GM10248 (cell line): ENCODE results near the gene TIMM17A.

ENCODE experiments used
- CTCF ChIA-PET: fragments of 300-600 bp; sonication (Branson Sonifier 250); formaldehyde crosslinking; extraction: SDS; loops from one replicate; lab custom pipeline; 2021; ENCODE audit warnings: antibody characterized with exemption; lab: Yijun Ruan, JAX
- POLR2A ChIA-PET: fragments of 350-650 bp; sonication (Branson Sonifier 250); formaldehyde crosslinking; extraction: SDS; loops from one replicate; lab custom pipeline; 2020; ENCODE audit warnings: antibody characterized with exemption; lab: Yijun Ruan, JAX
- DNase-seq: peaks from one replicate; pipeline ENCODE4 v3.0.0; 2012; ENCODE audit errors: extremely low spot score
- TF ChIP-seq, protein P1 (sequence below): IDR thresholded peaks from 2 replicates; pipeline ENCODE4 v1.5.1; 2012; ENCODE audit warnings: mild to moderate bottlenecking, low read depth; ENCODE audit errors: extremely low read depth, missing control alignments, control extremely low read depth

TIMM17A gene

DNA sequence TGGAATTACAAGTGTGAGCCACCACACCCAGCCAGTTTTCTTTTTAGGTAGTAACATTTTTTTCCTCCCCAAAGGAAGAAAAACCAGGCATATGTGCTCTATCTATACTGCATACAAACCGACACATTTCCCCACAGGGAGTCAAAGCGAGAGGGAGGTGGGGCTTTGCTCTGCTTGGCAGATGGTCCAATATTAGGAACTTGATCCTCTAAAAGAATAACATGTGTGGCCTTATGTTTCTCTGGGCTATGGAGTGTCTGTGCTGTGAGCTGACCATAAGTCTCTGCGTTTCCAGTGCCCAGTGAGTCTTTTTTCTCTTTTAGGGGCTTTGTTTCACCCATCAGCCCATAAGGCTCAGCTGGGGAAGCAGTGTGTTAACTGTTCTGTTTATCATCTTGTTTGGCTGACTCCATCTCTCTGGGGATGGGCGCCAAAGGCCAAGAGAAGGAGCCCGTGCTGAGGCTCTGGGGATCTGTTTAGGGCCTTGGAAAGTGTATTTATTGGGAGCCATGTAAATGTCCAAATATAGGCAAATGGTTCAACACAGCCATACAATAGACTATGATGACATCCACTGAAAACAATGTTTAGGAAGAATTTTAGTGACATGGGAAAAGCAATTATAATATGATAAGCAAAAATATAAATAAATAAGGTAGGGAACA is 29.2 kb upstream of the TIMM17A start:
- POLR2A ChIA-PET = no interaction called here
- CTCF ChIA-PET = no interaction called here
- TF ChIP-seq, protein P1, sequence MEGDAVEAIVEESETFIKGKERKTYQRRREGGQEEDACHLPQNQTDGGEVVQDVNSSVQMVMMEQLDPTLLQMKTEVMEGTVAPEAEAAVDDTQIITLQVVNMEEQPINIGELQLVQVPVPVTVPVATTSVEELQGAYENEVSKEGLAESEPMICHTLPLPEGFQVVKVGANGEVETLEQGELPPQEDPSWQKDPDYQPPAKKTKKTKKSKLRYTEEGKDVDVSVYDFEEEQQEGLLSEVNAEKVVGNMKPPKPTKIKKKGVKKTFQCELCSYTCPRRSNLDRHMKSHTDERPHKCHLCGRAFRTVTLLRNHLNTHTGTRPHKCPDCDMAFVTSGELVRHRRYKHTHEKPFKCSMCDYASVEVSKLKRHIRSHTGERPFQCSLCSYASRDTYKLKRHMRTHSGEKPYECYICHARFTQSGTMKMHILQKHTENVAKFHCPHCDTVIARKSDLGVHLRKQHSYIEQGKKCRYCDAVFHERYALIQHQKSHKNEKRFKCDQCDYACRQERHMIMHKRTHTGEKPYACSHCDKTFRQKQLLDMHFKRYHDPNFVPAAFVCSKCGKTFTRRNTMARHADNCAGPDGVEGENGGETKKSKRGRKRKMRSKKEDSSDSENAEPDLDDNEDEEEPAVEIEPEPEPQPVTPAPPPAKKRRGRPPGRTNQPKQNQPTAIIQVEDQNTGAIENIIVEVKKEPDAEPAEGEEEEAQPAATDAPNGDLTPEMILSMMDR = no peak
- no peak for DNase-seq

DNA sequence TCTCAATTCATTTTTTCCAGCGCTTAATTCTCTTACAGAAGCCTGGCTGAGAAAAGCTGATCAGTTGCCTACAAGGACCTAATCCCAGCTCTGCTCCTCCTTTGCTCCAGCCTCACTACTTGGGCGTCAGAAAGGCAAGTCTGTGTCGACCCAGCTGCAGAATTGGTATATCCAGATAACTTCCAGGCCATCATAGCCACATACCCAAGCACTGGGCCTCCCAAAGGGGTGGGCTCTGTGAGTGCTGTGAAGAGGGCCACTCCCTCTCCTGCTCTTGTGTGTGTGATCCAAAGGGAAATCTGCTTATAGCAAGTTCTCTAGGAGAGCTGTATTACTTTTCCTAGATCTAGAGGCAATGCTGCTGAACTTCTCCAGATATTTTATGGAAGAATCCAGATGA is 27.0 kb upstream of the TIMM17A start:
- POLR2A ChIA-PET = no interaction called here
- DNase-seq = no peak
- CTCF ChIA-PET = interaction anchor here (0.9 kb wide), 1 partner anchor 15 kb away, joined by 3 read pairs; no protein-coding TSS in a partner anchor
- TF ChIP-seq, protein P1 = no peak

GRCh38 chr1:201930137-201930536 is 25.2 kb upstream of the TIMM17A start:
- TF ChIP-seq, protein P1 = no peak
- POLR2A ChIA-PET = no interaction called here
- DNase-seq = no peak
- CTCF ChIA-PET = interaction anchor here (1.1 kb wide), 1 partner anchor 28 kb away, joined by 4 read pairs; no protein-coding TSS in a partner anchor

DNA sequence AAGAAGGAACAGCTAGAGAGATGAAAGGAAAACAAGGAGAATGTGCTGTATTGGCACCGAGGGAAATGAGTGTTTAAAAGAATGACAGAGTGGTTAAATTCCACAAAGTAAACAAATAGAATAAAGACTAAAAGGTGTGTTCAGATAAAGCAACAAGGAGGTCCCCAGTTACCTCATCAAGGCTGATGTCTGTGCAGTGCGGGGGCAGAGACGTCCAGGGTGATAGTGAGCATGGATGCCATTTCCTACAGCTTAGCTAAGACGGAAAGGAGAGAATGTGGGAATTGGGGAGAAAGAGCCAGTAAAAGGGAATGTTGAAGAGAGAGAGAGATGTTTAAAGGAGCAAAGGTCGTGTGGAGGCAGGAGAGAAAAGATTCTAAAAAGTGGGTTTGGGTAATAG is 24.5 kb upstream of the TIMM17A start:
- DNase-seq = no peak
- ChIA-PET POLR2A (no interaction called here), CTCF (interaction anchor here (1.1 to 1.5 kb wide), 2 partner anchors 23 to 29 kb away, joined by 3 to 4 read pairs; no protein-coding TSS in a partner anchor)
- TF ChIP-seq, protein P1 = no peak

DNA sequence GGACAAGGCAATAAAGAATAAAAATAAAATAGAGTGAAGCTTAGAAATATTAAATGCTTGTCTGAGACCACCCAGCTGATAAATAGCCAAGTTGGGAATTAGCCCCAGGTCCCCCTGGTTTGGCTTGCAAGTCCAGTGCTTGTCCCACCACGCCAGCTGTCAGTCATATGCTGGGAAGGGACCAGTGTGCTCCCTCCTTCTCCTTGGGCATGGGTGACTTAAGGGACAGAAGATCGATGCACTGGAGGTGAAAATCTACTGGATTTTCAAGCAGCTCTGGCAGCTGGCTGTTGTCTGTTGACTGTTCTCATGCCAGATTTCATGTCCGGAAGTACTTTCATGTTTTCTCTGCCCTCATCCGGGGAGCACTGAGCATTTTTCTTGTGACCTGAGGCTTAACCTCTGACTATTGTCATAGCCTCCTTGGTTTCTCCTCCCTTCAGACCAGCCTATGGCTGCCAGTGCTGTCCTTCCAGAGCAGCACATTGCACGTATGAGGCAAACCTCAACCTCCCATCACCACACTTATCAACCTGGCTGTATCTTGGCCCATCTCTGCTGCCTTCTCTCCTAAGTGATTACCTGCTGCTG is 21.4 kb upstream of the TIMM17A start:
- ChIA-PET POLR2A (no interaction called here), CTCF (interaction anchor here (0.6 to 1.2 kb wide), 2 partner anchors 38 to 39 kb away, joined by 3 to 5 read pairs; no protein-coding TSS in a partner anchor)
- DNase-seq = no peak
- TF ChIP-seq, protein P1 = no peak

DNA sequence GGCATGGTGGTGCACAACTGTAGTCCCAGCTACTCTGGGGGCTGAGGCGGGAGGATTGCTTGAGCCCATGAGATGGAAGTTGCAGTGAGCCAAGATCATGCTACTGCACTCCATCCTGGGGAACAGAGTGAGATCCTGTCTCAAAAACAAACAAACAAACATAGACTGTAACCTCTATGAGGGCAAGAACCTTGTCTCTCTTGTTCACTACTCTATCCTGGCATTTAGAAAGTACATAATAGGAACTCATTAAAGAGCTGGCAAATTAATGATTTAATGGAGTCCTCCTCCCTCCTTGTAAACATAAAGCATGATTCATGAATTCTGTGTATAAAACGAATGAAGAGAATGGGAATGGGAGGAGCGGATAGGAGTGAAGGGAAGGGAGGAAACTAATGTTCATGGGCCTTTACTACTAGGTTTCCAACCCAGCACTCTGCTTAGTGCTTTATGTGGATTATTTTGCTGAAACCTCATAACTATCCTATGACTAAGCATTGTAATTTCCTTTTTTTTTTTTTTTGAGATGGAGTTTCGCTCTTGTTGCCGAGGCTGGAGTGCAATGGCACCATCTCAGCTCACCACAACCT is 17.6 kb upstream of the TIMM17A start:
- TF ChIP-seq, protein P1 = no peak
- CTCF ChIA-PET = interaction anchor here (1.2 kb wide), 1 partner anchor 42 kb away, joined by 4 read pairs; no protein-coding TSS in a partner anchor
- POLR2A ChIA-PET = no interaction called here
- DNase-seq = no peak
